HCT116 (cell line): ENCODE results near the gene ASB6. TPM values are rescaled to one million over a fixed set of nuclear protein-coding genes. Genes with fewer than 3 reads are reported as not detected.
A peak's percentile ranks its signal among the peaks of the same experiment; 100 is the strongest.

ENCODE experiments used
- ATAC-seq: fragments of 200-7000 bp; cut with Tn5 transposase; 2 replicates; pipeline ENCODE4 v1.9.1; 2020; ENCODE audit warnings: mild to moderate bottlenecking, moderate library complexity
- BruUV-seq: library from RNA; stranded (reverse); fragments of 400-500 nt; replicated peaks from 2 replicates; lab custom pipeline; 2021; lab: Mats Ljungman, UMichigan
- CTCF ChIA-PET: fragments of 300-600 bp; sonication (Branson Sonifier 250); formaldehyde crosslinking; loops from one replicate; lab custom pipeline; 2021; ENCODE audit warnings: antibody characterized with exemption; lab: Charles Lee
- POLR2A ChIA-PET: fragments of 300-600, 350-600 bp; sonication (Branson Sonifier 250); formaldehyde crosslinking; loops from one replicate; lab custom pipeline; 2021; ENCODE audit warnings: antibody characterized with exemption; lab: Charles Lee
- RAD21 ChIA-PET, 2 experiments: fragments of 300-600 bp; sonication (Branson Sonifier 250); formaldehyde crosslinking; loops; one replicate each; lab custom pipeline; 2023; ENCODE audit warnings: low total read pairs in 2 of 2; ENCODE audit not compliant: uncharacterized antibody in 2 of 2, unreplicated experiment in 2 of 2, low non-redundant PET in 1 of 2; lab: Charles Lee
- DNase-seq: peaks from one replicate; pipeline ENCODE4 v3.0.0-alpha.2; 2010; ENCODE audit warnings: low read depth, low spot score
- H2AFZ ChIP-seq: fragments of 200-600 bp; shearing (Covaris generic), sonication (generic); 2 replicates; pipeline ENCODE4 v1.6.1; 2017; ENCODE audit warnings: low read depth, mixed run types, mixed read lengths, antibody characterized with exemption, low read length; ENCODE audit not compliant: poor library complexity, severe bottlenecking
- H3K27ac ChIP-seq: 2 replicates; pipeline ENCODE4 v1.5.1; 2012; ENCODE audit warnings: low read depth, low read length
- H3K27me3 ChIP-seq: fragments of 200-600 bp; sonication (generic); 2 replicates; pipeline ENCODE4 v1.6.1; 2016; ENCODE audit warnings: mixed run types, low read length, mixed read lengths; ENCODE audit not compliant: insufficient read depth
- H3K36me3 ChIP-seq, 2 experiments: fragments of 200-500 bp in 1 of 2; fragments of 200-600 bp in 1 of 2; sonication (Bioruptor generic) in 1 of 2; sonication (generic) in 1 of 2; 2 replicates each; pipeline versions ENCODE4 v1.5.1 to v1.6.1; 2014 to 2016; ENCODE audit warnings: low read length in 2 of 2, inconsistent platforms in 1 of 2, mixed read lengths in 1 of 2, mixed run types in 1 of 2; ENCODE audit not compliant: insufficient read depth in 2 of 2, control insufficient read depth in 1 of 2
- H3K4me1 ChIP-seq, 2 experiments: fragments of 200-600 bp in 1 of 2; sonication (generic) in 1 of 2; 2 replicates each; pipeline versions ENCODE4 v1.5.1 to v1.6.1; 2012 to 2017; ENCODE audit warnings: low read length in 2 of 2, inconsistent platforms in 1 of 2, mild to moderate bottlenecking in 1 of 2, mixed read lengths in 1 of 2, mixed run types in 1 of 2, moderate library complexity in 1 of 2; ENCODE audit not compliant: insufficient read depth in 2 of 2, control insufficient read depth in 1 of 2
- H3K4me2 ChIP-seq: fragments of 200-600 bp; sonication (generic); 2 replicates; pipeline ENCODE4 v1.6.1; 2017; ENCODE audit warnings: mixed run types, low read length, mixed read lengths
- H3K4me3 ChIP-seq, 2 experiments: fragments of 200-600 bp in 1 of 2; sonication (generic) in 1 of 2; replicated peaks in 1 of 2; 2 replicates each; pipeline ENCODE4 v1.5.1; 2011 to 2016; ENCODE audit warnings: low read length in 2 of 2, control low read depth in 1 of 2, low read depth in 1 of 2, mild to moderate bottlenecking in 1 of 2, mixed read lengths in 1 of 2, mixed run types in 1 of 2
- H3K79me2 ChIP-seq: fragments of 200-600 bp; sonication (generic); 2 replicates; pipeline ENCODE4 v1.6.1; 2017; ENCODE audit warnings: mild to moderate bottlenecking, mixed run types, low read length, moderate library complexity, mixed read lengths; ENCODE audit not compliant: insufficient read depth
- H3K9ac ChIP-seq: fragments of 200-600 bp; sonication (generic); 2 replicates; pipeline ENCODE4 v1.6.1; 2016; ENCODE audit warnings: low read length, mixed read lengths
- H3K9me2 ChIP-seq: fragments of 200-600 bp; sonication (generic), shearing (Covaris generic); 2 replicates; pipeline ENCODE4 v1.6.1; 2017; ENCODE audit warnings: mixed run types, mild to moderate bottlenecking, moderate library complexity; ENCODE audit not compliant: insufficient read depth
- H3K9me3 ChIP-seq, 2 experiments: fragments of 200-500 bp in 1 of 2; fragments of 200-600 bp in 1 of 2; sonication (Bioruptor generic) in 1 of 2; sonication (generic) in 1 of 2; 2 replicates each; pipeline ENCODE4 v1.6.1; 2014 to 2017; ENCODE audit warnings: low read length in 2 of 2, mixed read lengths in 2 of 2, inconsistent platforms in 1 of 2, low read depth in 1 of 2, mild to moderate bottlenecking in 1 of 2, mixed run types in 1 of 2, moderate library complexity in 1 of 2; ENCODE audit not compliant: control insufficient read depth in 1 of 2, insufficient read depth in 1 of 2
- H4K20me1 ChIP-seq: fragments of 200-600 bp; sonication (generic), shearing (Covaris generic); 2 replicates; pipeline ENCODE4 v1.6.1; 2017; ENCODE audit warnings: mixed run types, mild to moderate bottlenecking, moderate library complexity; ENCODE audit not compliant: insufficient read depth
- CEBPB ChIP-seq: IDR thresholded peaks from 2 replicates; pipeline ENCODE4 v1.6.1; 2012; ENCODE audit warnings: low read depth
- EGR1 ChIP-seq: IDR thresholded peaks from 2 replicates; pipeline ENCODE4 v1.6.1; 2012; ENCODE audit warnings: low read depth
- ELF1 ChIP-seq: IDR thresholded peaks from 2 replicates; pipeline ENCODE4 v1.6.1; 2012; ENCODE audit warnings: low read depth, borderline replicate concordance
- EZH2 ChIP-seq: fragments of 200-600 bp; sonication (generic); IDR thresholded peaks from 2 replicates; pipeline ENCODE4 v1.6.1; 2017; ENCODE audit warnings: antibody characterized with exemption, mixed run types
- POLR2AphosphoS5 ChIP-seq: IDR thresholded peaks from 2 replicates; pipeline ENCODE4 v1.6.1; 2011; ENCODE audit warnings: mild to moderate bottlenecking, low read depth, low read length, moderate library complexity
- ZFX ChIP-seq: fragments of 450-650 bp; IDR thresholded peaks from 2 replicates; pipeline ENCODE4 v1.6.1; 2017
- intact Hi-C: fragments of 100-400 bp; cut with micrococcal nuclease; formaldehyde crosslinking; loops from 2 replicates; pipeline ENCODE4 v1.10.0; 2022
- total RNA-seq: library from RNA; stranded (reverse); gene quantifications from one replicate; pipeline ENCODE4 v1.2.1, GENCODE V29; 2021; ENCODE audit not compliant: unreplicated experiment
- TF ChIP-seq, protein P1 (sequence below): IDR thresholded peaks from 2 replicates; pipeline ENCODE4 v1.6.1; 2012
- TF ChIP-seq, protein P2 (sequence below): IDR thresholded peaks from 2 replicates; pipeline ENCODE4 v1.6.1; 2011; ENCODE audit warnings: mild to moderate bottlenecking, low read length, moderate library complexity; ENCODE audit not compliant: insufficient replicate concordance; ENCODE audit errors: extremely low read depth
- TF ChIP-seq, protein P3 (sequence below), 3 experiments: fragments of 200-600 bp in 1 of 3; sonication (generic) in 1 of 3; IDR thresholded peaks in 2 of 3; conservative IDR thresholded peaks in 1 of 3; 2 replicates each; pipeline ENCODE4 v1.5.1; 2012 to 2017; ENCODE audit warnings: low read depth in 2 of 3, low read length in 2 of 3, antibody characterized with exemption in 1 of 3, borderline replicate concordance in 1 of 3, control low read depth in 1 of 3, mild to moderate bottlenecking in 1 of 3, mixed read lengths in 1 of 3, mixed run types in 1 of 3, moderate library complexity in 1 of 3; ENCODE audit not compliant: insufficient read depth in 1 of 3

Gene ASB6
- total RNA-seq, 1 experiment from 2014 or later = 21.6 TPM

DNA sequence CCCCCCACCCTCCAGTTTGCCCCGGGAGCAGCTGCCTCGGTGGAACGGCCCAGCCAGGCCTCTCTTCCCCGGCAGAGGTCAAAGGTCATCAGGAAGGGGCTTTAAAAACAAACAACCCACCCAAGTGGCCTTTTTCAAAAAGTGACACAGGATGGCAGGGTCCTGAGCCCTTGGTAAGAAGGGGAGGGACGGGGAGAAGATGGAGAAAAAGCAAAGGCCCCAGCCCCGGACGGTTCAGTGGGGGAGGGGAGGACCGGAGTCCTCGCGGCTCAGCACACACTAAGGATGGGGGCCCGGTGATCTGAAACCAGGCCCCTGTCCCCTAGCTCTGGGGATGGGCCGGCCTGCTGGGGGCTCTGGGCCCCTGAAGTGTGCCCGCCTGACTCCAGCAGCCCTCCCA, 24.6 kb upstream of the ASB6 start:
- H3K4me1 ChIP-seq = peaks cover 15 to 27% of the 10 kb centered on the region in 2 experiments
- peak overlapping the region; percentile 84 for H3K4me2 ChIP-seq
- ChIA-PET CTCF (interaction anchor here (1.3 kb wide), 1 partner anchor 24 kb away, joined by 3 read pairs; no protein-coding TSS in a partner anchor), POLR2A (no interaction called here), RAD21 (no interaction called here)
- no peaks in the 10 kb centered on the region for H3K36me3 ChIP-seq
- BruUV-seq = TSS peak; percentile 25
- H2AFZ ChIP-seq = no peak overlapping the region
- no peak for ATAC-seq
- no peaks in the 10 kb centered on the region for H3K27me3 ChIP-seq
- peak overlapping the region; percentile 71 for H3K9ac ChIP-seq
- TF ChIP-seq ELF1 (no peak), EGR1 (no peak)
- TF ChIP-seq, protein P1, sequence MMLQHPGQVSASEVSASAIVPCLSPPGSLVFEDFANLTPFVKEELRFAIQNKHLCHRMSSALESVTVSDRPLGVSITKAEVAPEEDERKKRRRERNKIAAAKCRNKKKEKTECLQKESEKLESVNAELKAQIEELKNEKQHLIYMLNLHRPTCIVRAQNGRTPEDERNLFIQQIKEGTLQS = no peak
- H4K20me1 ChIP-seq = no peaks in the 10 kb centered on the region
- peak overlapping the region; percentile 70 to 71 for H3K4me3 ChIP-seq
- peaks cover 10% of the 10 kb centered on the region; the same call in 1 of the 2 replicates for H3K79me2 ChIP-seq
- H3K9me3 ChIP-seq = no peaks in the 10 kb centered on the region
- no peaks in the 10 kb centered on the region for H3K9me2 ChIP-seq
- no peak for DNase-seq
- intact Hi-C loops = no loop called here
- peak overlapping the region; percentile 48; the same call in 1 of the 2 replicates for H3K27ac ChIP-seq

DNA sequence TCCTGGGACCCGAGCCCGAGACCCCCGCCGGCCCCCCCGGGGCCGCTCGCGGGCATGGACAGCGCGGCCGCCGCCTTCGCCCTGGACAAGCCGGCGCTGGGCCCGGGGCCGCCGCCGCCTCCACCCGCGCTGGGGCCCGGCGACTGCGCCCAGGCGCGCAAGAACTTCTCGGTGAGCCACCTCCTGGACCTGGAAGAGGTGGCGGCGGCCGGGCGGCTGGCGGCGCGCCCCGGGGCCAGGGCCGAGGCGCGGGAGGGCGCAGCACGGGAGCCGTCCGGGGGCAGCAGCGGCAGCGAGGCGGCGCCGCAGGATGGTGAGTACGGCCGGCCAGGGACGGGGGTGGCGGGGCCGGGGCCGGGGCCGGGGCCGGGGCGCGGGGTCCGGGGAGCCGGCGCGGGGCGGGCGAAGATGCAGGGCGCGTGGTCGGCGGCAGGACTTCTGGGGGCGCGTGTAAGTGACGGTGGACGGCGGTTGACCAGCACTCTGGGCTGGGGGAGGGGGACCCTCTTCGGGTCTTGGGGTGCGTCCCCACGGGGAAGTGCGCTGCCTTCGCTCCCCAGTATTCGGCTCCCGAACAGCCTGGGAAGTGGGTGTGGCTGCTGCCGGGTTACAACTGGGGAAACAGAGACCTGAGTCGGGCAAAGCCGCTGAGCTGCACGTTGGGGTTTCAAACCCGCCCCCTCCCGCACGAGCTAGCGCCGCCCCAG, 24.0 kb upstream of the ASB6 start:
- Histone ChIP-seq H2AFZ (no peak overlapping the region), H3K4me1 (peaks cover 15 to 27% of the 10 kb centered on the region in 2 experiments), H4K20me1 (no peaks in the 10 kb centered on the region), H3K4me3 (peak overlapping the region; percentile 70 to 71), H3K36me3 (no peaks in the 10 kb centered on the region), H3K4me2 (peak overlapping the region; percentile 97), H3K27me3 (no peaks in the 10 kb centered on the region), H3K9ac (peak overlapping the region; percentile 71), H3K9me2 (no peaks in the 10 kb centered on the region), H3K79me2 (peaks cover 10% of the 10 kb centered on the region; the same call in 1 of the 2 replicates), H3K27ac (peak overlapping the region; percentile 76; the same call in 1 of the 2 replicates), H3K9me3 (no peaks in the 10 kb centered on the region)
- ChIA-PET CTCF (no interaction called here), RAD21 (no interaction called here), POLR2A (no interaction called here)
- TF ChIP-seq, protein P1 = no peak
- TF ChIP-seq, protein P2, sequence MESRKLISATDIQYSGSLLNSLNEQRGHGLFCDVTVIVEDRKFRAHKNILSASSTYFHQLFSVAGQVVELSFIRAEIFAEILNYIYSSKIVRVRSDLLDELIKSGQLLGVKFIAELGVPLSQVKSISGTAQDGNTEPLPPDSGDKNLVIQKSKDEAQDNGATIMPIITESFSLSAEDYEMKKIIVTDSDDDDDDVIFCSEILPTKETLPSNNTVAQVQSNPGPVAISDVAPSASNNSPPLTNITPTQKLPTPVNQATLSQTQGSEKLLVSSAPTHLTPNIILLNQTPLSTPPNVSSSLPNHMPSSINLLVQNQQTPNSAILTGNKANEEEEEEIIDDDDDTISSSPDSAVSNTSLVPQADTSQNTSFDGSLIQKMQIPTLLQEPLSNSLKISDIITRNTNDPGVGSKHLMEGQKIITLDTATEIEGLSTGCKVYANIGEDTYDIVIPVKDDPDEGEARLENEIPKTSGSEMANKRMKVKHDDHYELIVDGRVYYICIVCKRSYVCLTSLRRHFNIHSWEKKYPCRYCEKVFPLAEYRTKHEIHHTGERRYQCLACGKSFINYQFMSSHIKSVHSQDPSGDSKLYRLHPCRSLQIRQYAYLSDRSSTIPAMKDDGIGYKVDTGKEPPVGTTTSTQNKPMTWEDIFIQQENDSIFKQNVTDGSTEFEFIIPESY = no peak
- TF ChIP-seq POLR2AphosphoS5 (no peak), EGR1 (no peak), CEBPB (no peak), EZH2 (no peak), ZFX (peak; percentile 73)
- TF ChIP-seq, protein P3, sequence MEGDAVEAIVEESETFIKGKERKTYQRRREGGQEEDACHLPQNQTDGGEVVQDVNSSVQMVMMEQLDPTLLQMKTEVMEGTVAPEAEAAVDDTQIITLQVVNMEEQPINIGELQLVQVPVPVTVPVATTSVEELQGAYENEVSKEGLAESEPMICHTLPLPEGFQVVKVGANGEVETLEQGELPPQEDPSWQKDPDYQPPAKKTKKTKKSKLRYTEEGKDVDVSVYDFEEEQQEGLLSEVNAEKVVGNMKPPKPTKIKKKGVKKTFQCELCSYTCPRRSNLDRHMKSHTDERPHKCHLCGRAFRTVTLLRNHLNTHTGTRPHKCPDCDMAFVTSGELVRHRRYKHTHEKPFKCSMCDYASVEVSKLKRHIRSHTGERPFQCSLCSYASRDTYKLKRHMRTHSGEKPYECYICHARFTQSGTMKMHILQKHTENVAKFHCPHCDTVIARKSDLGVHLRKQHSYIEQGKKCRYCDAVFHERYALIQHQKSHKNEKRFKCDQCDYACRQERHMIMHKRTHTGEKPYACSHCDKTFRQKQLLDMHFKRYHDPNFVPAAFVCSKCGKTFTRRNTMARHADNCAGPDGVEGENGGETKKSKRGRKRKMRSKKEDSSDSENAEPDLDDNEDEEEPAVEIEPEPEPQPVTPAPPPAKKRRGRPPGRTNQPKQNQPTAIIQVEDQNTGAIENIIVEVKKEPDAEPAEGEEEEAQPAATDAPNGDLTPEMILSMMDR (IDR thresholded peaks at IDR 0.05 in 2 of 3, conservative IDR thresholded peaks at IDR 0.05 in 1 of 3; ENCODE audit: borderline replicate concordance in 1 of 3, insufficient read depth in 1 of 3, low read depth in 2 of 3, low read length in 2 of 3) = no peak
- intact Hi-C loops = no loop called here
- BruUV-seq = no TSS peak
- peak; percentile 51 for ATAC-seq
- DNase-seq = no peak
